Upper lobe of left lung (tissue), 4 donors: ENCODE data around the gene BNIP2.

ENCODE experiments used
- EP300 ChIP-seq, 4 donors: sonication (generic); formaldehyde crosslinking; IDR thresholded peaks; one replicate each; pipeline ENCODE4 v1.5.1; 2017; ENCODE audit warnings: antibody characterized with exemption in 4 of 4, control low read depth in 2 of 4
- POLR2A ChIP-seq, 4 donors: fragments of 450-650 bp; IDR thresholded peaks; one replicate each; pipeline ENCODE4 v1.5.1; 2016 to 2017; ENCODE audit warnings: antibody characterized with exemption in 4 of 4, mild to moderate bottlenecking in 2 of 4
- POLR2AphosphoS5 ChIP-seq, 2 donors: sonication (generic); formaldehyde crosslinking; IDR thresholded peaks; one replicate each; pipeline ENCODE4 v1.5.1; 2017; ENCODE audit warnings: antibody characterized with exemption in 2 of 2
- TF ChIP-seq, protein P1 (sequence below), 6 experiments: fragments of 450-650 bp in 4 of 6; fragments of 200-600 bp in 2 of 6; sonication (generic) in 2 of 6; IDR thresholded peaks; one replicate each; pipeline ENCODE4 v1.5.1; 2016 to 2019; ENCODE audit warnings: antibody characterized with exemption in 6 of 6

DNA sequence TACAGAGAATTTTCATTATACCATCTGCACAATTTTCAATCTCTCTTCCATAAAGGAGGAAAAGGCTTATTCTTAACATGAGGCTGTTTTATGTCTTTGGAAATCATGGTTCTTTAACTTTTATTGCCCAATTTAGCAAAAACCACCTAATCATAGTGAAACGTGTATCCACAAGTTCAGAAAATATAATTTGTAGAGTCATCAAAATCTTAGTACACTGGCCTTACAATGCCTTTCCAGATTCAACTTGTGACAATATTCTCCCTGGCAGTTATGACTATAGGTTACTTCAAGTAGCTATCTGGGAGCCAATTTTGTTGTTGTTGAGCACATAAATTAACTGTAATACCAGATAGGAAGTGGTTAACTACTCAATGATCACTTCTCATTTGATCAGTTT is 10.9 kb downstream of the BNIP2 start:
- TF ChIP-seq POLR2A (IDR thresholded peaks at IDR 0.05) (no peak), POLR2AphosphoS5 (IDR thresholded peaks at IDR 0.05) (no peak), EP300 (IDR thresholded peaks at IDR 0.05) (no peak)
- TF ChIP-seq, protein P1, sequence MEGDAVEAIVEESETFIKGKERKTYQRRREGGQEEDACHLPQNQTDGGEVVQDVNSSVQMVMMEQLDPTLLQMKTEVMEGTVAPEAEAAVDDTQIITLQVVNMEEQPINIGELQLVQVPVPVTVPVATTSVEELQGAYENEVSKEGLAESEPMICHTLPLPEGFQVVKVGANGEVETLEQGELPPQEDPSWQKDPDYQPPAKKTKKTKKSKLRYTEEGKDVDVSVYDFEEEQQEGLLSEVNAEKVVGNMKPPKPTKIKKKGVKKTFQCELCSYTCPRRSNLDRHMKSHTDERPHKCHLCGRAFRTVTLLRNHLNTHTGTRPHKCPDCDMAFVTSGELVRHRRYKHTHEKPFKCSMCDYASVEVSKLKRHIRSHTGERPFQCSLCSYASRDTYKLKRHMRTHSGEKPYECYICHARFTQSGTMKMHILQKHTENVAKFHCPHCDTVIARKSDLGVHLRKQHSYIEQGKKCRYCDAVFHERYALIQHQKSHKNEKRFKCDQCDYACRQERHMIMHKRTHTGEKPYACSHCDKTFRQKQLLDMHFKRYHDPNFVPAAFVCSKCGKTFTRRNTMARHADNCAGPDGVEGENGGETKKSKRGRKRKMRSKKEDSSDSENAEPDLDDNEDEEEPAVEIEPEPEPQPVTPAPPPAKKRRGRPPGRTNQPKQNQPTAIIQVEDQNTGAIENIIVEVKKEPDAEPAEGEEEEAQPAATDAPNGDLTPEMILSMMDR (IDR thresholded peaks at IDR 0.05): no peak
